Fibroblast of mammary gland (primary cell): ENCODE data around the gene CLCNKA.
"Not testable (repeated sequence)": the region's sequence is repeated elsewhere in the genome, so short reads cannot be mapped to it uniquely, and the experiment has no call there.

Experiments used
- DNase-seq: peaks from one replicate; pipeline ENCODE4 v3.0.0-alpha.2; 2010; ENCODE audit warnings: low read depth
- H3K4me3 ChIP-seq: 2 replicates; pipeline ENCODE4 v1.5.1; 2011; ENCODE audit warnings: low read depth, mild to moderate bottlenecking, low read length, moderate library complexity; ENCODE audit not compliant: control insufficient read depth
- CTCF ChIP-seq: conservative IDR thresholded peaks from 2 replicates; pipeline ENCODE4 v1.5.1; 2011; ENCODE audit warnings: low read depth, low read length, inconsistent platforms; ENCODE audit not compliant: control insufficient read depth, insufficient read depth

CLCNKA gene

DNA sequence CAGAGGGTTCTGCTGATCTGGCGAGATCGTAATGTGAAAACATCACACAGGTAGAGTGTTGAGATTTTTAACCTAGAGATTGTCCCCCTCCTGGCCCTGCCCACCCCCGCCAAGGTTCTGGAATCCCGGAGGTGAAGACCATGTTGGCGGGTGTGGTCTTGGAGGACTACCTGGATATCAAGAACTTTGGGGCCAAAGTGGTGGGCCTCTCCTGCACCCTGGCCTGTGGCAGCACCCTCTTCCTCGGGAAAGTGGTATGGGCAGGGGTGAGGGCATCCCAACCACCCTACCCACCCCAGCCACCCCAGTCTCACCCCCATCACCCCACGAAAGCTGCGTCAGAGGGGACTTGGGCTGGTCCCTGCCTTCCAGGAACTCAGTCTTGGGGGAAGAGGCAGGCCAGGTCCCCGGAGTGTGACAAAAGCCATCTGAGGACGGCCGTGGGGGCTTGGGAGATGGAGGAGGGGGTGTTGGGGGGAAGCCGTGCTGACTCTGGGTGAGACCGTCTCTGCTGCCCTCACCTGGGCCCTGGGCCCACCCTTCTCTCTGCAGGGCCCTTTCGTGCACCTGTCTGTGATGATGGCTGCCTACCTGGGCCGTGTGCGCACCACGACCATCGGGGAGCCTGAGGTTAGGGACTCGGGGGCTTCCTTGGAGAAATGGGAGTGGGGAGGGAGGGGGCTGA is 26.1 kb downstream of the CLCNKA start:
- DNase-seq, result no peak
- H3K4me3 ChIP-seq, result no peak overlapping the region
- no peak for TF ChIP-seq CTCF

DNA sequence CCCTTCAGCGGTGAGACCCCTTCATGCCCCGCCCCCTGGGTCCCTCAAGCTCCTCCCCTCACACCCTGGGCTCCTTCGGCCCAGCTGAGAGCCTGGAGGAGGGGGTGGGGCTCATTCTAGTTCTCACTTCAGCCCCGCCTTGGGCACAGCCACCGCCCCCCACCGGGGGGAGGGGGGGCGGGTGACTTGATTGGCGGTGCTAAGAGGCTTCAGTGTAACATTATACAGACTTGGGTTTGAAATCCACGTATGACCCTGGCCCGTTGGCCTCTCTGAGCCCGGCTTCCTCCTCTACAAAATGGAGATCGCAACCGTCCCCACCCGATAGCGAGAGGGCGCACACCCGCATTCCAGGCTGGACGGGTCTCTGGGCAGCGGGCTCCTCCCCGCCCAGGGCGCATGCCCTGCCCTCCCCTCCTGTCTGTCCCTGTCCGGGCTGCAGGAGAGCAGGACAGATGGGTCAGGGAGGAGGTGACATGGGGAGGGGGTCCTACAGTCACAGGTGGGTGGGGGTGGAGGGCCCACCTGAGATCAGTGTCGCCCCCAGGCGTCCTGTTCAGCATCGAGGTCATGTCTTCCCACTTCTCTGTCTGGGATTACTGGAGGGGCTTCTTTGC is 26.8 kb downstream of the CLCNKA start:
- no peak overlapping the region for H3K4me3 ChIP-seq
- no peak for DNase-seq
- no peak for TF ChIP-seq CTCF

- TF ChIP-seq CTCF, result no peak
- H3K4me3 ChIP-seq, result no peak overlapping the region
- DNase-seq, result no peak
Observed at GRCh38 chr1:16050328-16050727, 28.5 kb downstream of the CLCNKA start.

DNA sequence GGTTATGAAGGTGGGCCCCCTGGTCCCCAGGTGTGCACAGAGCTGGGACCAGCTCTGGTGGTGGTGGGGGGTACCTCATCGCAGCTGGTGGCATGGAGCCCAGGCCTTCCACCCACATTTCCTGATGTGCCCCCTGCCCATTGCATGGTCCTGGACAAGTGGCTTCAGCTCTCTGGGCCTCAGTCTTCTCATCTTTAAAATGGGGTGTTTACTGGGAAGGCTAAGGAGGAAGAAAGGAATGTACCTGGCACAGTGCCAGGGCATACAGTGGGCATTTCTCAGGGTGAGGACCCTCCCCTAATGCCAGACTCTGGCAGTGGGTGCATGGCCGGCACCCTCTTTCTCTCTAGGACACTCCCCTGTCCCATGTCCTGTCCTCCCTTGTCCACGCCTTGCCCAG is 29.2 kb downstream of the CLCNKA start:
- DNase-seq, result no peak
- H3K4me3 ChIP-seq, result no peak overlapping the region
- TF ChIP-seq CTCF, result no peak

DNA sequence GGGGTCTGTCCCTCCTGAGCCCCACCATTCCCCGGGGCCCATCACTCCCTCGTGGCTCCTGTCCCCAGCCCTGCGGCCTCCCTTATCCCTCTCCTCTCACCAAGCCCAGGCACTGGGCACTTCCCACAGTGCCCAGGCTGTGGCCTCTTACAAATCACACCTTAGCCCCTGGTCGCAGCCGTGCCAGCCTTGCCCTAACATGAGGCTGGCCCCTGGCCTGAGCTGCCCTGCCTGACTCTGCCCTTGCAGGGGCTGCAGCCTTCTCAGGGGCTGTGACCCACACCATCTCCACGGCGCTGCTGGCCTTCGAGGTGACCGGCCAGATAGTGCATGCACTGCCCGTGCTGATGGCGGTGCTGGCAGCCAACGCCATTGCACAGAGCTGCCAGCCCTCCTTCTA is 30.1 kb downstream of the CLCNKA start:
- not testable (repeated sequence) for H3K4me3 ChIP-seq, DNase-seq

GRCh38 chr1:16053781-16054502 is 32.1 kb downstream of the CLCNKA start:
- no peak for DNase-seq
- TF ChIP-seq CTCF, result no peak

More at GRCh38 chr1:16053781-16054502, 32.1 kb downstream of the CLCNKA start:
- no peak overlapping the region for H3K4me3 ChIP-seq
